Activated CD8-positive, alpha-beta memory T cell treated with anti-CD3 and anti-CD28 coated beads for 24 hours (primary cell): Measurements from ENCODE around the gene TMEM82.
A peak's percentile ranks its signal among the peaks of the same experiment; 100 is the strongest.
"Not testable (repeated sequence)": the region's sequence is repeated elsewhere in the genome, so short reads cannot be mapped to it uniquely, and the experiment has no call there.

Experiments
- DNase-seq: peaks from one replicate; pipeline ENCODE4 v3.0.0-alpha.2; 2020

The TMEM82 gene

DNA sequence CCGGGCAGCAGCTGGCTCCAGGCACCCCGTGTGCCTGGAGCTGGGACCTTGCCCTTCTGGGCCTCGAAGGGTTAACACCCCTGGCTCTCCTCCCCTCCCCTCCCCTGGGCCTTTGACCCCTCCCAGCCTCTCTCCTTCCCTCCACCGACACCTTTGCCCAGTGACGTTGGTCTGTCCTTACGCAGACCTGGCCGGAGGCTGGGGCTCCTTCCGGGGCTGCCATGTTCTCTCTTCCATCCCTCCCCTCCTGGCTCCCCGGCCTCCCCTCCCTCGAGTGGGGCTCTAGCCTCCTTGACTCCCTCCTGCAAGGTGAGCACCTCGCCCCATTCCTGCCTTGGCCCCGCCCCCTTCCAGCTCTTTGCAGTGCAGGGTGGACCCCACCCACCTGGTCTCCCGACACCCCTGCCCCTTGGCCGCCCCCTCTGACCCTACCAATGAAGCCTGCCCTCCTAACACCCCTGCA is at the start of gene TMEM82:
Gene TMEM82 (plus strand): TSS at position 161 of the 463 bp plus-strand sequence. CDS start 61 bp downstream, at position 222.
- no peak for DNase-seq

GRCh38 chr1:15693371-15693770 is 48.9 kb upstream of the TMEM82 start:
- no peak for DNase-seq

DNA sequence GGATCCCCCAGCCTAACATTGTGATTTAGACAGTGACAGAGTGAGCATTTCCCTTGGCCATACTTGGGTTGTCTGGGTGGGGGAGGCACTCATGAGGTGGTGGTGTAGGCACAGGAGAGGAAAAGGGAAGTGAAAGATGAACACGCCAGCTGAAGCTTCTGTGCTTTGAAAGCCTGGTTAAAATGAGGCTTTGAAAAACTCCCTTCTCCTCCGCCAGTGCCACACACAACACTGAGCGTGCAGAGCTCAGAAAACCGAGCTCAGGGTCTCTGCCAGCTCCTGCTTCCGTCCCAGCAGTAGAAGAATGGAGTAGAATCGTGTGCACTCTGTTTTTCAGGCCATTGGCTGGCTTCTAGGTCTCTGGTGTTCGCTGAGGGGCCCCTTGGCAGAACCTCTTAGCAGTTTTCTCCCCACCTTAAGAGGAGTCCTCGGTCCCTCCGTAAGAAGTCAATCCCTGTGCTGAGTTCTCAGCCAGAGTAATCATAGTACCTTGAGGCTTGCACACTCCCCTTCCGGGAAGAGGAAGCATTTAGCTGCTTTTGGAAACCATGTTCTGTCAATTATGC is 45.3 kb upstream of the TMEM82 start:
- peak; percentile 66 for DNase-seq

DNA sequence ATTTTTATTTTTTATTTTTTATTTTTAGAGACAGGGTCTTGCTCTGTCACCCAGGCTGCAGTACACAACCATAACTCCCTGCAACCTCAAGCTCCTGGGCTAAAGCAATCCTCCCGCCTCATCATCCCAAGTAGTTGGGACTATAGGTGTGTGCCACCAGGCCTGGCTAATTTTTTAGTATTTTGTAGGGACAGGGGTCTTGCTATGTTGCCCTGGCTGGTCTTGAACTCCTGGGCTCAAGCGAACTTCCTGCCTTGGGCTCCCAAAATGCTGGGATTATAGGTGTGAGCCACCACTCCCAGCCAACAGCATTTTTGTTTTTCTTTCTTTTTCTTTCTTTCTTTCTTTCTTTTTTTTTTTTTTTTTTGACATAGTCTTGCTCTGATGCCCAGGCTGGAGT is 44.1 kb upstream of the TMEM82 start:
- no peak for DNase-seq

DNA sequence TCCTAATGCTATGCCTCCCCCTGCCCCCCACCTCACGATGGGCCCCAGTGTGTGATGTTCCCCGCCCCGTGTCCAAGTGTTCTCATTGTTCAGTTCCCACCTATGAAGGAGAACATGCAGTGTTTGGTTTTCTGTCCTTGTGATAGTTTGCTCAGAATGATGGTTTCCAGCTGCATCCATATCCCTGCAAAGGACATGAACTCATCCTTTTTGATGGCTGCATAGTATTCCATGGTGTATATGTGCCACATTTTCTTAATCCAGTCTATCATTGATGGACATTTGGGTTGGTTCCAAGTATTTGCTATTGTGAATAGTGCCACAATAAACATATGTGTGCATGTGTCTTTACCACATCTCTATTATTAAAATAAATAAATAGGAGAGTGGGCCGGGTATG is 43.0 kb upstream of the TMEM82 start:
- not testable (repeated sequence) for DNase-seq

DNA sequence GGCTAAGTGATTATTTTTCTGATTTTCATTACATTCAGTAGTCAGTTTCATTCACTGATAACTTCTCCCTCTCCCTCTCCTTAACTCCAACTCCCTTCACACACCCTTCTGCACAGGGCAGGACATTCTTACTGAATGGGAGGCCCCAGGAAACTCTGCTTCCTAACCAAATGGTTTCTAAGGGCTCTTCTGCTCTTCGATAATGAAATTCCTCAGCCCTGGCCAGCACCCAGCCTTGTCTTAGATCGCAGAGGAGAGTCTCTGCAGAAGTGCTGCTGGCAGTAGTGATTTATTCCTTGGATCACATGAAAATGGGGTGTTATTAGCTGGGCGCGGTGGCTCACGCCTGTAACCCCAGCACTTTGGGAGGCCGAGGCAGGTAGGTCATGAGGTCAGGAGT is 41.8 kb upstream of the TMEM82 start:
- DNase-seq, result no peak

DNA sequence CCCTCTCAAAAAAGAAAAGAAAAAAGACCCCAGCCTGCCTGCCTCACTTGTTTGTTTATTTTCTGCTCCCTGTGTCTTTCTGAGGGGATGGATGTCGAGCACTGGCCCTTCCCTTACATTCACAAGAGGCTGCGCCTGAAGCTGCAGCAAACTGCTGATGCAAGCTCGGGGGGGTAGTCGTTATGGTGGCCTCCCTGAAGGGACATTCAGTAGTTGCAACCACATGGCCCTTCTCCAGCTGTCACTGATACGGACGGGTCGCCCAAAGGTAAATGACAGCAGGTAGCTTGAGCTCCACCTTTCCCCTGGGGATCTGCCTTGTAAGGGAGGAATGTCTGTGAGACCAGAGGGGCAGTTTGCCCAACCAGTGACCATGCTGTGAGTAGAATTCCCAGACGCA is 40.5 kb upstream of the TMEM82 start:
- no peak for DNase-seq

DNA sequence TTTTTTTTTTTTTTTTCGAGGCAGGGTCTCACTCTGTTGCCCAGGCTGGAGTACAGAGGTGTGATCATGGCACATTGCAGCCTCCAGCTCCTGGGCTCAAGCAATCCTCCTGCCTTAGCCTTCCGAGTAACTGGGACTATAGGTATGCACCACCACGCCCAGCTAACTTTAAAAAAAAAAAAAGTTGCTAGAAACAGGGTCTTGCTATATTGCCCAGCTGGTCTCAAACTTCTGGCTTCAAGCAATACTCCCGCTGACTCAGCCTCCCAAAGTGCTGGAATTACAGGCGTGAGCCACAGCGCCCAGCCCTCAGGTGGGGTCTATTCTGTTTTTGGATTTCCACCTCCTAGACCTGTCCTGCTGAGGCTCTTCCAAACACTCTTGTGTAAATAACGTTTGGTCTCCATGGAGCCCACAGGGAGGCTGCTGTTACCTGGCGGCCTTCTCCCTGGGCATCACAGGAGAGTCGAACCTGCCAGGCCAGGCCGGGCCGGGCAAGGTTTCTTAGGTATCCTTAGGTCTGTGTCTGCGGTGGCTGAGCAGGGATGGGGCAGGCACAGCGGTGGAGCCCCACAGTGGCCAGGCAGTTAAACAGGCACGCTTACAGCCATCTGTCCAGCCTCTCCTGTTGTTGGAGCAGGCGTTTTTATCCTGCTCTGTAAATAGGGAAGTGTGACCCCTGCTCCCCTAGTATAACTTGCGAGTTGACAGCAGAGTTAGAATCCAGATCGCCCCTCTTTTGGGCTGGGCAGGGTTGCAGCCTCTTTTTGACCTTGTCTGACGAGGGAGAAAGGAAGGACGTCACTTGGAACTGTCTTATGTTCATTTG is 39.4 kb upstream of the TMEM82 start:
- DNase-seq, result no peak

DNA sequence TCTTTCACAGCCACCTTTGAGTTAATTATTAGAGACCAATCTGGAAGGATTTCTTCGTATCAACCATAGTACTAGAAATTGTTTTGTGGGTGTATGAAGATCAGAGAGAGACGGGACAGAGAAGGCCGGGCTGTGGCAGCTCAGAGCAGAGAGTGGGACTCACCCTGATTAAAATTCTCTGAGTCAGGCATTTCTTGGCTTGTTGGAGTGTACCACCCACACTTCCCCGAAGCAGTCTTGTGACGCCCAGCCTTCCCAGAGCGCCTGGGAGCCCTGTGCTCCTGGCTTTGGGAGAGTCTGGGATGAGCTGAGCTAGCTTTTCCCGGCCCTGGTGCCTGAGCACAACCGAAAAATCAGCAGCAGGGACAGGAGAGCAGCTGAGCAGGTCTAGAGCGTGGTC is 38.7 kb upstream of the TMEM82 start:
- DNase-seq, result no peak

- DNase-seq, result no peak
Measured at GRCh38 chr1:15704526-15705183, 37.6 kb upstream of the TMEM82 start.

DNA sequence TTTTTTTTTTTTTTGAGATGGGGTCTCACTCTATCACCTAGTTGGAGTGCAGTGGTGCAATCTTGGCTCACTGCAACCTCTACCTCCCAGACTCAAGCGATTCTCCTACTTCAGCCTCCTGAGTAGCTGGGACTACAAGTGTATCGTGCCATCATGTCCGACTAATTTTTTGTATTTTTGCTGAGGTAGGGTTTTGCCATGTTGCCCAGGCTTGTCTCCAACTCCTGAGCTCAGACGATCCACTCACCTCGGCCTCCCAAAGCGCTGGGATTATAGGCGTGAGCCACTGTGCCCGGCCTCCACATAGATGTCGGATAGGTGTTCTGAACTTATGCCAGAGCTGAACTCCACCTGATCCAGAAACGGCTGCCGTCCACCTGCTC is 37.1 kb upstream of the TMEM82 start:
- DNase-seq, result no peak

DNA sequence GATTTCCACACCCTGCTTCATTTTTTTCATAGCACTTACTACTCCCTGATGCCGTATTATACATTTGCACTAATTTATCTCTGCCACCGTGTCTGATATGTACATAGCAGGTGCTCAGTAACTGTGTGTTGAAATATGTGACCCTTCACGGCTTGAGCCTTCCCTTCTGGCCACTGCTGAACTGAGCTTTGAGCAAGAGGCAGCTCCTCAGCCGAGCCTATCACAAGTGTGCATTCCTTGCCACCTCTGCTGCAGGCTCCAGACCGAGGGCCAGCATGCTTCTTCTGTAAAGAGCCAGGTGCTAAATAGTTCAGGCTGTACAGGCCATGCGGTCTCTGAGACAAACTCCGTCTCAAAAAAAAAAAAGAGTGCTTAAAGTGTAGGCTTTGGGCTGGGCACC is 35.5 kb upstream of the TMEM82 start:
- DNase-seq, result no peak

DNA sequence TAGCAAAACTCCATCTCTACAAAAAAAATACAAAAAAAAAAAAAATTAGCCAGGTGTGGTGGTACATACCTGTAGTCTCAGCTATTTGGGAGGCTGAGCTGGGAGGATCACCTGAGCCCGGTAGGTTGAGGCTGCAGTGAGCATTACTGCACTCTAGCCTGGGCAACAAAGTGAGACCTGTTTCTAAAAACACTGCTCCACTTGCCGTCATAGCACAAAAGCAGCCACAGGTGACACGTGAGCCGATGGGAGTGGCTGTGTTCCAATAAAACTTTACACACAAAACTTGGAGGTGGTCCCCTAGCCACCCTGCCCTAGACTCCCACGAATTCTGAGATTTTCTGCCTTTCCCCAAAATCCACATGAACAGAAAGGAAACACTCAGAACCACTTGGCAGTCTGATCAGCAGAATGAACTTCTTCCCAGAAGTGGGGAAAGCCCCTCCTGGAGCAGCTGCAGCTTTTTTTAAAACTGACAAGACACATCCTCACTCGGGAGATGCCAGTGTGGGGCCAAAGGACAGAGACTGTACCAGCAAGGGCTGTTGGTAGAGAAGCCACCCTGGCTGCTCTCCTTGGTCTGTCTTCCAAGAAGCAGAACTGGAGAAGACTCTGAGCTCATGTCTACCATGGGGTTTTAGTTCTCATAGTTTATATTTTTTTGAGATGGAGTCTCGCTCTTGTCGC is 34.9 kb upstream of the TMEM82 start:
- DNase-seq, result no peak

DNA sequence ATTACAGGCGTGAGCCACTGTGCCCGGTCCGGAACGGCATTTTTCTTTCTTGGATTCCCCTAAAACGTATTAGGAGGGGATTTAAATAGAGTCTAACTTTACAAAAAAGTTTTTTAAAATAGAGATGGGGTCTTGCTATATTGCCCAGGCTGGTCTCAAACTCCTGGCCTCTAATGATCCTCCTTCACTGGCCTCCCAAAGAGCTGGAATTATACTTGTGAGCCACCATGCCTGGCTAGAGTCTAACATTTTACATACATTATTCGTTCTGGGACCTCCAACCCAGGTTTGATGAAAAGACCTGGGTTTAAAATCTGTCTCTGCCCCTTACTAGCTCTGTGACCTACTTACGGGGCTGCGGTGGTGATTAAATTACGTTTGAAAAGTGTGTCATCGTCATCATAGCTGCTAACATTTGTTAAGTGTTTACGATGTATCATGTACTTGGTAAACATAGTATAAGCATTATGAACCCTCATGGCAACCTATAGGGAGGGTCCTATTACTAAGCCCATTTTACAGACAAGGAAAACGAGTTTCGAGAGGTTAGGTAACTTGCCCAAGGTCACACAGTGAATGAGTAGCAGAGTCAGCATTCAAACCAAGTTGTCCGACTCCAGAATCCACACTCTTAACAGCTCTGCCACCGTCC is 33.7 kb upstream of the TMEM82 start:
- DNase-seq, result no peak

DNA sequence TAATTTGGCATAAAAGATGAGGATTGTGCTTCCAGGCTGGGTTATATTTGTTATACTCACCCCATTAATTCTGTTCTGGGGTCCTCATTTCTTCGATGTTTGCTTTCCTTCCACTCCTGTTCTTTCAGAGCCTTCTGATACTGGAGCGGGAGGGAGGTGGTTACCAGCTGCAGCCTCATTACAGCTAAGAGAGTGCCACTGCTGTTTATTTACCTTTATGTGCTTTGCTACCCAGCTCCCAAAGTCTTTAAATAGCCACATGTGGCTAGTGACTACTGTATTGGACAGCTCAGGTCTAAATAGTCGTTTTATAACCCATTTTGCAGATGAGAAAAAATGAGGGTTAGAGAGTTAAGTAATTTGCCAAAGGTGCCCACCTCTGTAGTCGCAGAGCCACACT is 33.1 kb upstream of the TMEM82 start:
- no peak for DNase-seq

DNA sequence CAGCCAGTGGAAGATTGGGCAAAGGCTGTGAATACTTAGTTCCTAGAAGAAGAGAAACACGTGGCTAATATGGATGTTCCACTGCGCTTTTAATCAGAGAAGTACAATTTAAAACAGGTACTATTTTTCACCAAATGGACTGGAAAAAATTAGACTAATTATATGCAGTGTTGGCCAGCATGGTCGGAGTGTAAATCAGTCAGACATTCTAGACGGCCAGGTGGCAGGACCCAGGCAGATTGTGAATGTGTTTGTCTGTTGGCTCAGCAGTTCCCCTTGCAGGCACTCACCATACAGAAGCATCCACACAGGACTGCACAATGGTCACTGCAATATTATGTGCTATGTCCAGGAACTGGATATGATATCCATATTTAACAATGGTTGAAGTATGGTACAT is 30.1 kb upstream of the TMEM82 start:
- no peak for DNase-seq

- DNase-seq, result no peak
Measured at GRCh38 chr1:15714406-15715136, 27.7 kb upstream of the TMEM82 start.

DNA sequence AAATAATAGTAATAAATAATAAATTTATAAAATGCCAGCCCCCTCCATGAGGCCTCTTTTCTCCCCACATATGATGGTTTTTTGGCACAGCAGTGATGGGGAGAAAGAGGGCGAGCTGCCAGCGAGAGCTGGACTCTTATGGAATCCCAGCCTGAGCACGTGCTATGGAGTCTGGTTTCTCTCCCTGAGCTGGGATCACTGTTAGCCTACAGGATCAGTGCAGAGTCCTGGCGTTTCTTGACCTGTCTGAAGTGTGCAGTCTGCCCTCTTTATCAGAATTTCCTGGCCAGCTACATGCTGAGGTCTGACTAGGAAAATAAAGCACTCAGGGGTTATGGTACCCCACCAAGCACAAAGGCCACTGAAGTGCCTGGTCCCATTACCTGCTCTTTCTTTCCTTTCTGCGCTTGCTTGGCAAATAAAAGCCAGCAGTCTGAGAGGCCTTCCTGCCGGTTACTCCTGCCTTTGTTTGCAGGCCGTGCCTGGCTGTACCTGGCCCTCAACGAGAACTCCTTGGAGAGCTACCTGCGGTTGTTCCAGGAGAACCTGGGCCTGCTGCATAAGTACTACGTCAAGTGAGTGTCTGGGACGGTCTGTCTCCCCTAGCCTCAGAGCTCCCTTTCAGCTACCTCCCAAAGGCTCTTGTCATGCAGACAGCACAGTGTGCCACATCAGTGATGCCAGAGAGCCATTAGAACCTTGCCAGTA is 24.7 kb upstream of the TMEM82 start:
- no peak for DNase-seq

DNA sequence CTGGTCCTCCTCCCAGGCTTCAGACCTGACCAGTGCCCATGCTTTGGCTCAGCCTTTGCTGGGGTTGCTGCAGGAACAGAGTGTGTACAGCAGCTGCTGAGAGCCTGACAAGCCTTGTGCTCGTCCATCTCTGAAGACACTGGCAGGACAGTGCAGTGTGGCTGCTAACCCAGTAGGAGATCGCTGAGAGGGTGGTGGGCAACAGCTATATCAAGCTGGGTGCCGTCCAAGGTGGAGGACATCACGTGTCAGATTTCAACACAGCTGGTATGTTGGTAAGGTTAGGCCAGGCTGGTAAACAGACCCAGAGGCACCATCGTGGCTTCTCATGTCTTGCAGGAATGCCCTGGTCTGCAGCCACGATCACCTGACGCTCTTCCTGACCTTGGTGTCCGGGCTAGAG is 24.1 kb upstream of the TMEM82 start:
- no peak for DNase-seq

- DNase-seq, result no peak
Measured at GRCh38 chr1:15719381-15720120, 22.7 kb upstream of the TMEM82 start.

DNA sequence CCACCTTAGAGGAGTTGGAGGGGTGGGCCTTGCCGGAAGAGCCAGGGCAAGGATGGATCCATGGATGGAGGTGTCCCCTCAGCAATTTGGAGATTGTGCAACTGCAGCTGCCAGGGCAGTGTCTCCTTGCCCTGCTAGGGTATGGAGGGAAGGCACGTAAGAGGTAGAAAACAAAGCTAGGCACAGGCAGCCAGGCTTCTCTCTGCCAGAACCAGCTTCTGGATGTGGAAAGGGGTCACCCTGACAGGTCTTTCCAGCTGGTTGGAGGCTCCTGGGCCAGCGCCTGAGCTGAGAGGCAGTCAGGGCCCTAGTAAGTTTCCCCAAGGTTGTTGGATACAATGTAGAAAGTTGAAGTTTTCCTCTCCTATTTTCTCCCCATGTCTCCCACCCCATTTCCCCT is 21.4 kb upstream of the TMEM82 start:
- DNase-seq, result no peak
